H1 (cell line): ENCODE measurements around the gene BCL2. TPM values are rescaled to one million over a fixed set of nuclear protein-coding genes. Genes with fewer than 3 reads are reported as not detected.

Source experiments
- CTCF ChIA-PET: fragments of 300-600 bp; sonication (Branson Sonifier 250); formaldehyde crosslinking; loops from one replicate; lab custom pipeline; 2021; ENCODE audit not compliant: partially characterized antibody; lab: Charles Lee
- POLR2A ChIA-PET: fragments of 300-600 bp; sonication (Branson Sonifier 250); formaldehyde crosslinking; loops from one replicate; lab custom pipeline; 2021; ENCODE audit warnings: inconsistent platforms; ENCODE audit not compliant: partially characterized antibody; lab: Charles Lee
- DNase-seq, 2 experiments: peaks; one replicate each; pipeline versions ENCODE4 v3.0.0 to v3.0.0-alpha.2; 2010 to 2022; ENCODE audit warnings: low spot score in 2 of 2, low read depth in 1 of 2, mixed read lengths in 1 of 2
- FAIRE-seq: peaks from 2 replicates; lab custom pipeline; 2011; peaks lifted over from hg19 to GRCh38; lab: Jason Lieb, UNC
- H2AFZ ChIP-seq: 2 replicates; pipeline ENCODE4 v1.8.1; 2012; ENCODE audit warnings: low read length, inconsistent platforms
- H2AK5ac ChIP-seq: 2 replicates; pipeline ENCODE4 v1.6.1; 2013; ENCODE audit warnings: low read depth, low read length
- H2BK120ac ChIP-seq: replicated peaks from 2 replicates; pipeline ENCODE3; 2013; ENCODE audit warnings: low read depth, low read length, inconsistent platforms
- H2BK12ac ChIP-seq: 2 replicates; pipeline ENCODE4 v1.6.1; 2013; ENCODE audit warnings: low read depth, low read length
- H2BK15ac ChIP-seq: 2 replicates; pipeline ENCODE4 v1.6.1; 2013; ENCODE audit warnings: low read length
- H2BK20ac ChIP-seq: 2 replicates; pipeline ENCODE4 v1.6.1; 2013; ENCODE audit warnings: low read length
- H2BK5ac ChIP-seq: 2 replicates; pipeline ENCODE4 v1.6.1; 2013; ENCODE audit warnings: low read depth, low read length
- H3K14ac ChIP-seq: 2 replicates; pipeline ENCODE4 v1.6.1; 2013; ENCODE audit warnings: inconsistent platforms; ENCODE audit not compliant: insufficient read length
- H3K18ac ChIP-seq: 2 replicates; pipeline ENCODE4 v1.6.1; 2013; ENCODE audit warnings: low read length; ENCODE audit errors: extremely low read depth
- H3K23ac ChIP-seq: 2 replicates; pipeline ENCODE4 v1.6.1; 2013; ENCODE audit warnings: inconsistent platforms; ENCODE audit not compliant: insufficient read length
- H3K23me2 ChIP-seq: 2 replicates; pipeline ENCODE4 v1.6.1; 2013; ENCODE audit warnings: low read depth, low read length
- H3K27ac ChIP-seq: 2 replicates; pipeline ENCODE4 v1.6.1; 2011; ENCODE audit warnings: low read depth, low read length, inconsistent platforms
- H3K27me3 ChIP-seq, 4 experiments: replicated peaks in 1 of 4; 1 replicate in 1 of 4; 2 replicates in 3 of 4; pipeline versions ENCODE4 v1.6.1 to v1.8.1; 2011 to 2013; ENCODE audit warnings: low read length in 3 of 4, mild to moderate bottlenecking in 3 of 4, inconsistent platforms in 2 of 4, mixed read lengths in 2 of 4, moderate library complexity in 1 of 4; ENCODE audit not compliant: control insufficient read depth in 3 of 4, insufficient read depth in 3 of 4; ENCODE audit errors: extremely low read depth in 1 of 4
- H3K36me3 ChIP-seq, 4 experiments: 2 replicates each; pipeline versions ENCODE4 v1.6.1 to v1.8.1; 2011 to 2013; ENCODE audit warnings: mild to moderate bottlenecking in 4 of 4, low read length in 3 of 4, moderate library complexity in 2 of 4, control low read depth in 1 of 4, inconsistent platforms in 1 of 4; ENCODE audit not compliant: insufficient read depth in 4 of 4, control insufficient read depth in 2 of 4
- H3K4ac ChIP-seq: replicated peaks from 2 replicates; pipeline ENCODE3; 2013; ENCODE audit warnings: low read length, low read depth, mixed read lengths, inconsistent platforms; ENCODE audit not compliant: insufficient read length
- H3K4me1 ChIP-seq, 4 experiments: replicated peaks in 1 of 4; 1 replicate in 1 of 4; 2 replicates in 3 of 4; pipeline versions ENCODE4 v1.6.1 to v1.8.1; 2011 to 2013; ENCODE audit warnings: low read length in 3 of 4, inconsistent platforms in 2 of 4, mixed read lengths in 1 of 4; ENCODE audit not compliant: insufficient read depth in 4 of 4, control insufficient read depth in 3 of 4
- H3K4me2 ChIP-seq, 2 experiments: 2 replicates each; pipeline versions ENCODE4 v1.6.1 to v1.8.1; 2011 to 2013; ENCODE audit warnings: low read depth in 2 of 2, low read length in 2 of 2, control low read depth in 1 of 2, inconsistent platforms in 1 of 2, mild to moderate bottlenecking in 1 of 2; ENCODE audit not compliant: insufficient read depth in 1 of 2
- H3K4me3 ChIP-seq, 4 experiments: fragments of 200-600, 300-600 bp in 1 of 4; sonication (generic), shearing (Covaris generic), sonication (Bioruptor Twin) in 1 of 4; 2 replicates each; pipeline versions ENCODE4 v1.5.1 to v1.8.1; 2011 to 2016; ENCODE audit warnings: low read length in 4 of 4, low read depth in 3 of 4, control low read depth in 2 of 4, inconsistent platforms in 2 of 4, mild to moderate bottlenecking in 2 of 4, mixed read lengths in 1 of 4, moderate library complexity in 1 of 4; ENCODE audit not compliant: insufficient read depth in 2 of 4; ENCODE audit errors: extremely low read depth in 1 of 4
- H3K56ac ChIP-seq: replicated peaks from 2 replicates; pipeline ENCODE3; 2013; ENCODE audit warnings: low read depth, mild to moderate bottlenecking, mixed read lengths, low read length, inconsistent platforms; ENCODE audit not compliant: insufficient read length
- H3K79me1 ChIP-seq: 2 replicates; pipeline ENCODE4 v1.6.1; 2013; ENCODE audit warnings: low read depth, low read length, control low read depth
- H3K79me2 ChIP-seq, 2 experiments: 2 replicates each; pipeline versions ENCODE4 v1.6.1 to v1.8.1; 2012 to 2013; ENCODE audit warnings: low read length in 2 of 2, mild to moderate bottlenecking in 2 of 2, inconsistent platforms in 1 of 2; ENCODE audit not compliant: insufficient read depth in 2 of 2, control insufficient read depth in 1 of 2
- H3K9ac ChIP-seq, 4 experiments: replicated peaks in 1 of 4; 1 replicate in 1 of 4; 2 replicates in 3 of 4; pipeline versions ENCODE4 v1.6.1 to v1.8.1; 2011 to 2013; ENCODE audit warnings: low read depth in 3 of 4, low read length in 3 of 4, control low read depth in 2 of 4, mild to moderate bottlenecking in 2 of 4, moderate library complexity in 2 of 4, inconsistent platforms in 1 of 4; ENCODE audit errors: extremely low read depth in 1 of 4
- H3K9me3 ChIP-seq, 2 experiments: 2 replicates each; pipeline versions ENCODE4 v1.6.1 to v1.8.1; 2012 to 2013; ENCODE audit warnings: mild to moderate bottlenecking in 2 of 2, moderate library complexity in 2 of 2, control low read depth in 1 of 2, inconsistent platforms in 1 of 2, low read depth in 1 of 2, low read length in 1 of 2, mixed read lengths in 1 of 2; ENCODE audit not compliant: insufficient read depth in 2 of 2
- H4K20me1 ChIP-seq, 2 experiments: replicated peaks in 1 of 2; 2 replicates each; pipeline versions ENCODE3 to v1.8.1; 2011 to 2013; ENCODE audit warnings: inconsistent platforms in 2 of 2, low read length in 2 of 2, mild to moderate bottlenecking in 1 of 2; ENCODE audit not compliant: insufficient read depth in 2 of 2, control insufficient read depth in 1 of 2
- H4K5ac ChIP-seq: 2 replicates; pipeline ENCODE4 v1.6.1; 2013; ENCODE audit warnings: low read length, low read depth, mixed read lengths, inconsistent platforms; ENCODE audit not compliant: insufficient read length
- H4K8ac ChIP-seq: 2 replicates; pipeline ENCODE4 v1.8.0; 2013; ENCODE audit warnings: mild to moderate bottlenecking, moderate library complexity, low read length, inconsistent platforms; ENCODE audit not compliant: insufficient read depth; ENCODE audit errors: extremely low read depth
- H4K91ac ChIP-seq: replicated peaks from 2 replicates; pipeline ENCODE3; 2013; ENCODE audit warnings: low read length, mixed read lengths, inconsistent platforms; ENCODE audit not compliant: insufficient read length
- BCL11A ChIP-seq, 2 experiments: IDR thresholded peaks; one replicate each; pipeline ENCODE4 v1.6.1; 2011; ENCODE audit warnings: low read depth in 2 of 2, low read length in 2 of 2, mild to moderate bottlenecking in 2 of 2
- CBX8 ChIP-seq: fragments of 300-800, 300-1000 bp; sonication (generic); IDR thresholded peaks from 2 replicates; pipeline ENCODE4 v1.7.1; 2016; ENCODE audit warnings: low read depth, low read length, borderline replicate concordance
- E2F6 ChIP-seq: IDR thresholded peaks from 2 replicates; pipeline ENCODE4 v1.6.1; 2012; ENCODE audit warnings: inconsistent platforms
- FOSL1 ChIP-seq: IDR thresholded peaks from 2 replicates; pipeline ENCODE4 v1.6.1; 2011; ENCODE audit warnings: mild to moderate bottlenecking, low read depth, low read length, moderate library complexity; ENCODE audit not compliant: insufficient read depth
- MAX ChIP-seq: IDR thresholded peaks from 2 replicates; pipeline ENCODE4 v1.6.1; 2012; ENCODE audit warnings: inconsistent platforms
- POU5F1 ChIP-seq: IDR thresholded peaks from 2 replicates; pipeline ENCODE4 v1.6.1; 2011; ENCODE audit warnings: low read depth, mild to moderate bottlenecking, low read length, moderate library complexity
- RBBP5 ChIP-seq: IDR thresholded peaks from 2 replicates; pipeline ENCODE4 v1.7.1; 2012; ENCODE audit warnings: low read depth, mild to moderate bottlenecking, inconsistent platforms, low read length, moderate library complexity, borderline replicate concordance
- SIX5 ChIP-seq: IDR thresholded peaks from 2 replicates; pipeline ENCODE4 v1.6.1; 2011; ENCODE audit warnings: mild to moderate bottlenecking, low read depth, low read length
- SP4 ChIP-seq: IDR thresholded peaks from 2 replicates; pipeline ENCODE4 v1.6.1; 2012; ENCODE audit warnings: low read length, inconsistent platforms
- SRF ChIP-seq: IDR thresholded peaks from 2 replicates; pipeline ENCODE4 v1.6.1; 2011; ENCODE audit warnings: mild to moderate bottlenecking, low read depth, low read length, moderate library complexity
- TAF1 ChIP-seq: IDR thresholded peaks from 2 replicates; pipeline ENCODE4 v1.6.1; 2011; ENCODE audit warnings: mild to moderate bottlenecking, low read depth, low read length
- TAF7 ChIP-seq: optimal IDR thresholded peaks from 2 replicates; pipeline ENCODE3; 2011; ENCODE audit warnings: low read depth, mild to moderate bottlenecking, inconsistent platforms, low read length, moderate library complexity, borderline replicate concordance
- ZNF274 ChIP-seq: IDR thresholded peaks from 2 replicates; pipeline ENCODE4 v1.7.0; 2012; ENCODE audit warnings: low read length, borderline replicate concordance; ENCODE audit errors: extremely low read depth
- WGBS, 2 experiments: shearing (Covaris generic) in 1 of 2; methylation state at CpG; one replicate each; pipeline versions ENCODE4 v1.1.6 to v1.1.7; 2013 to 2015; ENCODE audit warnings: low lambda C conversion rate in 2 of 2, mixed read lengths in 2 of 2, inconsistent platforms in 1 of 2, low coverage in 1 of 2, missing lambda C conversion rate in 1 of 2; ENCODE audit not compliant: insufficient replicate concordance in 2 of 2, insufficient coverage in 1 of 2, insufficient read length in 1 of 2; ENCODE audit errors: extremely low coverage in 1 of 2, missing lambda C conversion rate in 1 of 2; 5-methylcytosine and 5-hydroxymethylcytosine counted together
- polyA plus RNA-seq, 7 experiments: library from polyadenylated mRNA; depleted of rRNA in 3 of 7; stranded (reverse) in 5 of 7; unstranded in 2 of 7; fragments of >200 nt in 5 of 7; fragments of 200-250 nt in 2 of 7; gene quantifications; 1 replicate in 5 of 7; 2 replicates in 1 of 7; 4 replicates in 1 of 7; pipeline versions ENCODE4 v1.2.1 to v1.2.3, GENCODE V29; 2011 to 2013; ENCODE audit warnings: missing spikeins in 2 of 7, mixed read lengths in 2 of 7
- total RNA-seq: library from RNA; stranded (reverse); fragmentation: NEBNext Ultra II Directional; extraction: Animal tissue kit (Norgen Biotek cat#: 25700); gene quantifications from 2 replicates; pipeline ENCODE4 v1.2.1, GENCODE V29; 2021

BCL2 gene
- total and polyA plus RNA-seq, 2 of the 8 experiments (the other 6 are each of a cell fraction or from before 2014, with no cell fraction given), result 0.59 to 4.5 TPM

GRCh38 chr18:63109022-63109421 is 210.5 kb downstream of the BCL2 start:
- CTCF ChIA-PET, result interaction anchor here (1.6 kb wide), 1 partner anchor 86 kb away, joined by 5 read pairs; no protein-coding TSS in a partner anchor
- Histone ChIP-seq H2BK120ac (no peak overlapping the region), H3K9ac (no peak overlapping the region), H3K4ac (no peak overlapping the region), H3K14ac (no peak overlapping the region), H3K4me1 (peaks cover 0 to 3% (median 0%) of the 10 kb centered on the region in 4 experiments; a peak in 2 of 7 replicates), H3K23ac (no peak overlapping the region), H3K56ac (no peak overlapping the region), H3K27me3 (no peaks in the 10 kb centered on the region), H3K27ac (no peak overlapping the region), H3K79me2 (no peaks in the 10 kb centered on the region), H4K91ac (no peak overlapping the region), H4K8ac (no peak overlapping the region), H3K23me2 (no peaks in the 10 kb centered on the region), H3K18ac (no peak overlapping the region), H2BK15ac (no peak overlapping the region), H2BK12ac (no peak overlapping the region), H2BK20ac (no peak overlapping the region), H3K36me3 (no peaks in the 10 kb centered on the region), H4K5ac (no peak overlapping the region), H4K20me1 (no peaks in the 10 kb centered on the region), H3K9me3 (no peaks in the 10 kb centered on the region), H3K79me1 (no peaks in the 10 kb centered on the region), H2BK5ac (no peak overlapping the region), H3K4me2 (no peak overlapping the region), H2AK5ac (no peak overlapping the region), H3K4me3 (no peak overlapping the region), H2AFZ (no peak overlapping the region)
- WGBS, 2 experiments, result 89% methylated on average over 5 of the region's 5 CpGs; no CpG with 5 or more reads in 1 of the 2 experiments
- TF ChIP-seq TAF1, result no peak
- no peak for TF ChIP-seq E2F6
- TF ChIP-seq SRF, result no peak
- no peak for TF ChIP-seq SIX5
- TF ChIP-seq ZNF274, result no peak
- TF ChIP-seq TAF7, result no peak
- TF ChIP-seq SP4, result no peak
- no peak for TF ChIP-seq RBBP5
- no peak for TF ChIP-seq BCL11A (IDR thresholded peaks at IDR 0.05; ENCODE audit: low read depth in 2 of 2, low read length in 2 of 2)
- TF ChIP-seq MAX, result no peak
- no peak for TF ChIP-seq CBX8
- no peak for TF ChIP-seq POU5F1
- no peak for TF ChIP-seq FOSL1
- POLR2A ChIA-PET, result no interaction called here
- DNase-seq (no peak), FAIRE-seq (no peak)
